Common myeloid progenitor, CD34-positive (primary cell): ENCODE data around the gene TMEM184B.

Experiments used
- CTCF ChIA-PET: fragments of 350-600 bp; sonication (Branson Sonifier 250); formaldehyde crosslinking; loops from one replicate; lab custom pipeline; 2021; ENCODE audit warnings: antibody characterized with exemption; lab: Charles Lee
- POLR2A ChIA-PET: fragments of 350-600 bp; sonication (Branson Sonifier 250); formaldehyde crosslinking; loops from one replicate; lab custom pipeline; 2021; ENCODE audit warnings: antibody characterized with exemption; lab: Charles Lee
- DNase-seq, 3 donors: peaks; one replicate each; pipeline versions ENCODE4 v3.0.0 to v3.0.0-alpha.2; 2013
- H3K27ac ChIP-seq, 2 experiments: 1 replicate in 1 of 2; 2 replicates in 1 of 2; pipeline ENCODE4 v1.7.0; 2013; ENCODE audit warnings: inconsistent platforms in 2 of 2, low read length in 2 of 2, mild to moderate bottlenecking in 2 of 2, low read depth in 1 of 2, moderate library complexity in 1 of 2; ENCODE audit not compliant: severe bottlenecking in 2 of 2, insufficient read depth in 1 of 2, poor library complexity in 1 of 2
- H3K27me3 ChIP-seq, 5 experiments: replicated peaks in 2 of 5; 1 replicate in 3 of 5; 2 replicates in 2 of 5; pipeline versions ENCODE4 v1.6.1 to v1.7.0; 2013; ENCODE audit warnings: low read length in 4 of 5, mild to moderate bottlenecking in 2 of 5, moderate library complexity in 2 of 5, inconsistent platforms in 1 of 5; ENCODE audit not compliant: insufficient read depth in 5 of 5, control insufficient read depth in 4 of 5
- H3K36me3 ChIP-seq, 4 experiments: 1 replicate in 2 of 4; 2 replicates in 2 of 4; pipeline versions ENCODE4 v1.6.1 to v1.7.0; 2013; ENCODE audit warnings: low read length in 3 of 4, control low read depth in 1 of 4, mild to moderate bottlenecking in 1 of 4; ENCODE audit not compliant: control insufficient read depth in 4 of 4, insufficient read depth in 4 of 4
- H3K4me1 ChIP-seq, 4 experiments: 1 replicate in 3 of 4; 2 replicates in 1 of 4; pipeline versions ENCODE4 v1.6.1 to v1.7.1; 2013; ENCODE audit warnings: low read length in 3 of 4, mild to moderate bottlenecking in 3 of 4, control low read depth in 1 of 4, inconsistent platforms in 1 of 4, moderate library complexity in 1 of 4; ENCODE audit not compliant: control insufficient read depth in 4 of 4, insufficient read depth in 4 of 4; ENCODE audit errors: control extremely low read depth in 1 of 4
- H3K4me3 ChIP-seq, 7 experiments: 1 replicate in 4 of 7; 2 replicates in 3 of 7; pipeline versions ENCODE4 v1.5.1 to v1.7.0; 2013; ENCODE audit warnings: mild to moderate bottlenecking in 7 of 7, low read length in 6 of 7, moderate library complexity in 6 of 7, inconsistent platforms in 2 of 7, low read depth in 2 of 7, control low read depth in 1 of 7; ENCODE audit not compliant: insufficient read depth in 4 of 7, control insufficient read depth in 1 of 7; ENCODE audit errors: extremely low read depth in 1 of 7
- H3K9me3 ChIP-seq, 5 experiments: 1 replicate in 4 of 5; 2 replicates in 1 of 5; pipeline versions ENCODE4 v1.6.1 to v1.7.1; 2013; ENCODE audit warnings: low read length in 4 of 5, mild to moderate bottlenecking in 2 of 5, inconsistent platforms in 1 of 5, low read depth in 1 of 5, moderate library complexity in 1 of 5; ENCODE audit not compliant: control insufficient read depth in 4 of 5, insufficient read depth in 2 of 5; ENCODE audit errors: control extremely low read depth in 1 of 5
- WGBS: methylation state at CpG from one replicate; pipeline ENCODE4 v1.1.5; 2013; ENCODE audit not compliant: insufficient coverage; 5-methylcytosine and 5-hydroxymethylcytosine counted together

TMEM184B gene

GRCh38 chr22:38228873-38229740 lies 43.7 kb downstream of the TMEM184B start:
- POLR2A ChIA-PET = no interaction called here
- Histone ChIP-seq H3K9me3 (no peaks in the 10 kb centered on the region), H3K36me3 (peaks cover under 1 to 47% (median 29%) of the 10 kb centered on the region in 4 experiments), H3K4me1 (peaks cover 0 to 11% (median 8%) of the 10 kb centered on the region in 4 experiments), H3K27me3 (no peaks in the 10 kb centered on the region), H3K4me3 (no peak overlapping the region), H3K27ac (no peak overlapping the region)
- WGBS = 99% methylated on average over 10 of the region's 14 CpGs
- CTCF ChIA-PET = interaction anchor here (0.5 to 4.5 kb wide), 21 partner anchors 7 to 298 kb away, joined by 3 to 44 read pairs (median 4); no protein-coding TSS in a partner anchor
- DNase-seq = no peak

- no peak overlapping the region for H3K27ac ChIP-seq
- 100% methylated on average over 1 of the region's 3 CpGs for WGBS
- POLR2A ChIA-PET = no interaction called here
- H3K36me3 ChIP-seq = peaks cover 0 to 49% (median 28%) of the 10 kb centered on the region in 4 experiments
- H3K4me3 ChIP-seq = no peak overlapping the region
- H3K9me3 ChIP-seq = no peaks in the 10 kb centered on the region
- no peaks in the 10 kb centered on the region for H3K27me3 ChIP-seq
- CTCF ChIA-PET = interaction anchor here (0.5 to 4.5 kb wide), 9 partner anchors 9 to 298 kb away, joined by 3 to 44 read pairs (median 3); no protein-coding TSS in a partner anchor
- peaks cover 0 to 11% (median 8%) of the 10 kb centered on the region in 4 experiments for H3K4me1 ChIP-seq
- no peak for DNase-seq
Observed at GRCh38 chr22:38228326-38228872, 44.4 kb downstream of the TMEM184B start.

- H3K4me3 ChIP-seq = no peak overlapping the region
- no peaks in the 10 kb centered on the region for H3K9me3 ChIP-seq
- H3K36me3 ChIP-seq = peaks cover 0 to 50% (median 22%) of the 10 kb centered on the region in 4 experiments
- WGBS = 98% methylated on average over 20 of the region's 25 CpGs
- peaks cover 0 to 11% (median 8%) of the 10 kb centered on the region in 4 experiments for H3K4me1 ChIP-seq
- POLR2A ChIA-PET = interaction anchor here (0.6 kb wide), 1 partner anchor 21 kb away, joined by 3 read pairs; no protein-coding TSS in a partner anchor
- no peak overlapping the region for H3K27ac ChIP-seq
- CTCF ChIA-PET = interaction anchor here (1.5 to 4.5 kb wide), 2 partner anchors 113 to 175 kb away, joined by 14 to 44 read pairs; no protein-coding TSS in a partner anchor
- no peaks in the 10 kb centered on the region for H3K27me3 ChIP-seq
- no peak for DNase-seq
Observed at GRCh38 chr22:38226853-38227649, 45.8 kb downstream of the TMEM184B start.

- peaks cover 0 to 45% (median 14%) of the 10 kb centered on the region in 4 experiments for H3K36me3 ChIP-seq
- H3K27ac ChIP-seq = no peak overlapping the region
- H3K4me3 ChIP-seq = no peak overlapping the region
- peaks cover 0 to 8% (median 3%) of the 10 kb centered on the region in 4 experiments for H3K4me1 ChIP-seq
- H3K27me3 ChIP-seq = no peaks in the 10 kb centered on the region
- WGBS = 100% methylated on average over 4 of the region's 12 CpGs
- no peak for DNase-seq
- H3K9me3 ChIP-seq = no peaks in the 10 kb centered on the region
- ChIA-PET CTCF (interaction anchor here (0.9 to 1.5 kb wide), 3 partner anchors 19 to 109 kb away, joined by 3 to 4 read pairs (median 3); no protein-coding TSS in a partner anchor), POLR2A (no interaction called here)
Observed at GRCh38 chr22:38223289-38223960, 49.4 kb downstream of the TMEM184B start.

- WGBS = 54% methylated on average over 4 of the region's 8 CpGs
- no peak for DNase-seq
- CTCF ChIA-PET = interaction anchor here (1.1 to 1.5 kb wide), 2 partner anchors 18 to 170 kb away, joined by 3 read pairs; no protein-coding TSS in a partner anchor
- peaks cover 0 to 40% (median 11%) of the 10 kb centered on the region in 4 experiments for H3K36me3 ChIP-seq
- H3K27ac ChIP-seq = no peak overlapping the region
- H3K9me3 ChIP-seq = no peaks in the 10 kb centered on the region
- H3K4me3 ChIP-seq = no peak overlapping the region
- no peaks in the 10 kb centered on the region for H3K27me3 ChIP-seq
- POLR2A ChIA-PET = no interaction called here
- H3K4me1 ChIP-seq = peaks cover 0 to 10% (median 4%) of the 10 kb centered on the region in 4 experiments
Observed at GRCh38 chr22:38222797-38223119, 50.1 kb downstream of the TMEM184B start.
